H1 (cell line): ENCODE results near the gene EXOC6. TPM values are rescaled to one million over a fixed set of nuclear protein-coding genes. Genes with fewer than 3 reads are reported as not detected.
A peak's percentile ranks its signal among the peaks of the same experiment; 100 is the strongest.

ENCODE experiments used
- ATF3 ChIP-seq: IDR thresholded peaks from 2 replicates; pipeline ENCODE4 v1.6.1; 2011; ENCODE audit warnings: low read depth, mild to moderate bottlenecking, low read length; ENCODE audit not compliant: insufficient read depth
- BCL11A ChIP-seq, 2 experiments: IDR thresholded peaks; one replicate each; pipeline ENCODE4 v1.6.1; 2011; ENCODE audit warnings: low read depth in 2 of 2, low read length in 2 of 2, mild to moderate bottlenecking in 2 of 2
- CHD7 ChIP-seq: fragments of 300-600 bp; sonication (generic); IDR thresholded peaks from 2 replicates; pipeline ENCODE4 v1.7.1; 2012; ENCODE audit warnings: low read length, moderate library complexity, mild to moderate bottlenecking, inconsistent platforms; ENCODE audit not compliant: insufficient replicate concordance
- JUND ChIP-seq: IDR thresholded peaks from 2 replicates; pipeline ENCODE4 v1.6.1; 2011; ENCODE audit warnings: mild to moderate bottlenecking, improper control_type of control experiment, low read length
- SUZ12 ChIP-seq: fragments of 200-600 bp; sonication (generic); IDR thresholded peaks from 2 replicates; pipeline ENCODE4 v1.6.1; 2012; ENCODE audit warnings: mild to moderate bottlenecking, inconsistent platforms, low read length, moderate library complexity, mixed read lengths
- polyA plus RNA-seq, 7 experiments: library from polyadenylated mRNA; depleted of rRNA in 3 of 7; stranded (reverse) in 5 of 7; unstranded in 2 of 7; fragments of >200 nt in 5 of 7; fragments of 200-250 nt in 2 of 7; gene quantifications; 1 replicate in 5 of 7; 2 replicates in 1 of 7; 4 replicates in 1 of 7; pipeline versions ENCODE4 v1.2.1 to v1.2.3, GENCODE V29; 2011 to 2013; ENCODE audit warnings: missing spikeins in 2 of 7, mixed read lengths in 2 of 7
- total RNA-seq: library from RNA; stranded (reverse); fragmentation: NEBNext Ultra II Directional; extraction: Animal tissue kit (Norgen Biotek cat#: 25700); gene quantifications from 2 replicates; pipeline ENCODE4 v1.2.1, GENCODE V29; 2021

The EXOC6 gene
- total and polyA plus RNA-seq, 2 of the 8 experiments (the other 6 are each of a cell fraction or from before 2014, with no cell fraction given) = 1.7 to 4.5 TPM

- TF ChIP-seq CHD7 (no peak), SUZ12 (no peak), ATF3 (no peak), BCL11A (IDR thresholded peaks at IDR 0.05; ENCODE audit: low read depth in 2 of 2, low read length in 2 of 2) (no peak), JUND (peak; percentile 78; the same call in 1 of the 2 replicates)
- TF ChIP-seq, all 59 proteins: peak for 1
Measured at GRCh38 chr10:93030409-93030808, 182.1 kb downstream of the EXOC6 start (continued).
